ENCODE measurements around the gene NOXA1. TPM values are rescaled to one million over a fixed set of nuclear protein-coding genes. Genes with fewer than 3 reads are reported as not detected.

Gene NOXA1
- total and polyA plus RNA-seq, 9 of the 15 experiments (the other 6 are each of a cell fraction or from before 2014, with no cell fraction given), result 0.07 to 1.2 (median 0.20) TPM; not detected in 4

DNA sequence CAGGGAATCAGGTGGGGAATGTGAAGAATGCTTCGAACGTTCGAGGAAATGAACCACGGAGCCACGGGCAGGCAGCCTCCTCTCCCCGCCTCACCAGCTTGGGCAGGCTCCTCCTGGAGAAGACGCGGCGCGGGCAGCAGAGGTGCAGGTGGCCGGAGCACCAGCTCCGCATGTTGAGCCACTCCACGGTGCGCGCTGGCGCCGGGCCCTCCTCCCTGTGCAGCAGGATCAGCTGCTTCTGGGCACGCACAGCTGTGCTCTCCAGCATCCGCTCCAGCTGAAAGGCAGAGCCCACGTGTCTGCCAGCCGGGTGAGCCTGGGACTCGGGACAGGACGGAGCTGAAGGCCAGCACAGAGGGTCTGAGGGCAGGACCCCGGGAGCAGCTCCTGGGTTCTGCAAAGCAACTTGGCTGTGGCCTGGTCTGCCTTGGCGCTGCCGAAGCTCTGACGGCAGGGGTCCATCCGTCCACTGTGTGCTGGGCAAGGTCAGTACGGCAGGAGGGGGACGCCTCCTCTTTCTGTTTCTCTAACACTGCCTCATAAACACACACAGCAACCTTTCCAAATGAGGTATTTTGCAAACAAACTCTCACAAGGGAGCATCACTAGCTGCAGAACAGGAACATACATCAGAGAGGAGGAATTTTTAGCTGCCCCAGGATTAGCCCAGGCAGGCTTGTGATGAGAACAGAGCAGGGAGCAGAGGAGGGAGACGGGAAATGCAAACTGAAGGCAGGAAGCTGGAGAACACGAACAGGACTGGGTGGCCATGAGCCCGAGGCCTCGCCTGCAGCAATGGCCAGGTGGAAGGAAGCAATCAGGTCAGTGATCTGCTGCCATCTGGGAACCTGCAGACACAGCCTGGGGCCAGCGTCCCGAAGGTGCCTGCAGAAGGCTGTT is 56.0 kb downstream of the NOXA1 start:
- DNase-seq (ENCODE audit: extremely low read depth in 1 of 4, low spot score in 3 of 4), result no peak
- BruUV-seq (replicated peaks), result no TSS peak
- H3K9ac ChIP-seq (ENCODE audit: insufficient read depth in 1 of 2, low read depth in 2 of 2, low read length in 2 of 2), result peak overlapping the region in 1 of 2 experiments; percentile 36; a peak in 1 of 4 replicates
- ATAC-seq, result no peak
- CTCF ChIA-PET (ENCODE audit: low intra/inter-chr PET ratio), result no interaction called here
- no peaks in the 10 kb centered on the region for H4K20me1 ChIP-seq (replicated peaks; ENCODE audit: control insufficient read depth, insufficient read depth, low read length)
- FAIRE-seq, result no peak
- no peaks in the 10 kb centered on the region for H3K79me2 ChIP-seq (ENCODE audit: control insufficient read depth, insufficient read depth, low read length)
- no peak overlapping the region for H3K27ac ChIP-seq (ENCODE audit: extremely low read depth, low read depth, low read length)
- H2AFZ ChIP-seq (ENCODE audit: low read depth, low read length), result peak overlapping the region; percentile 42; the same call in 1 of the 2 replicates
- H3K4me2 ChIP-seq (ENCODE audit: insufficient read depth, low read length), result no peak overlapping the region
- H3K4me3 ChIP-seq, result no peak overlapping the region
- H3K9me3 ChIP-seq (replicated peaks; ENCODE audit: control insufficient read depth, insufficient read depth, low read depth, low read length), result peaks cover 8% of the 10 kb centered on the region
- no peaks in the 10 kb centered on the region for H3K36me3 ChIP-seq (ENCODE audit: control insufficient read depth, insufficient read depth, low read length)
- in situ Hi-C loops (cut with MboI), result no loop called here
- intact Hi-C loops (cut with micrococcal nuclease), result no loop called here
- H3K9me1 ChIP-seq (ENCODE audit: control insufficient read depth, insufficient read depth, low read length), result no peaks in the 10 kb centered on the region
- TF ChIP-seq, protein P1, sequence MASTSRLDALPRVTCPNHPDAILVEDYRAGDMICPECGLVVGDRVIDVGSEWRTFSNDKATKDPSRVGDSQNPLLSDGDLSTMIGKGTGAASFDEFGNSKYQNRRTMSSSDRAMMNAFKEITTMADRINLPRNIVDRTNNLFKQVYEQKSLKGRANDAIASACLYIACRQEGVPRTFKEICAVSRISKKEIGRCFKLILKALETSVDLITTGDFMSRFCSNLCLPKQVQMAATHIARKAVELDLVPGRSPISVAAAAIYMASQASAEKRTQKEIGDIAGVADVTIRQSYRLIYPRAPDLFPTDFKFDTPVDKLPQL (IDR thresholded peaks at IDR 0.05; ENCODE audit: extremely low read depth, insufficient read length), result no peak
- TF ChIP-seq SRSF1 (IDR thresholded peaks at IDR 0.05; ENCODE audit: low read depth, low read length) (no peak), POLR3A (IDR thresholded peaks at IDR 0.05; ENCODE audit: borderline replicate concordance, extremely low read depth, insufficient read depth, insufficient read length) (no peak), SREBF1 (IDR thresholded peaks at IDR 0.05; ENCODE audit: borderline replicate concordance, low read depth, low read length) (no peak), PPARD (CRISPR knock-in tag; IDR thresholded peaks at IDR 0.05) (no peak), RBM22 (IDR thresholded peaks at IDR 0.05; ENCODE audit: low read depth, low read length, poor library complexity, severe bottlenecking) (no peak), NFYB (IDR thresholded peaks at IDR 0.05; ENCODE audit: extremely low read depth, insufficient read length) (no peak), RFX1 (IDR thresholded peaks at IDR 0.05) (no peak), ZNF212 (CRISPR knock-in tag; IDR thresholded peaks at IDR 0.05) (no peak), DDX20 (tag; IDR thresholded peaks at IDR 0.05; ENCODE audit: low read depth) (no peak), L3MBTL2 (IDR thresholded peaks at IDR 0.05) (no peak), BMI1 (IDR thresholded peaks at IDR 0.05; ENCODE audit: low read length) (no peak), CBX1 (IDR thresholded peaks at IDR 0.05; ENCODE audit: low read depth) (no peak), LCOR (CRISPR knock-in tag; IDR thresholded peaks at IDR 0.05) (no peak), SIX5 (IDR thresholded peaks at IDR 0.05; ENCODE audit: borderline replicate concordance in 1 of 2, insufficient read depth in 1 of 2, low read depth in 1 of 2, low read length in 2 of 2) (no peak), WHSC1 (IDR thresholded peaks at IDR 0.05; ENCODE audit: low read length) (no peak), POLR2A (conservative IDR thresholded peaks at IDR 0.05) (no peak), FOXJ3 (CRISPR knock-in tag; IDR thresholded peaks at IDR 0.05) (no peak)
- TF ChIP-seq, protein P2, sequence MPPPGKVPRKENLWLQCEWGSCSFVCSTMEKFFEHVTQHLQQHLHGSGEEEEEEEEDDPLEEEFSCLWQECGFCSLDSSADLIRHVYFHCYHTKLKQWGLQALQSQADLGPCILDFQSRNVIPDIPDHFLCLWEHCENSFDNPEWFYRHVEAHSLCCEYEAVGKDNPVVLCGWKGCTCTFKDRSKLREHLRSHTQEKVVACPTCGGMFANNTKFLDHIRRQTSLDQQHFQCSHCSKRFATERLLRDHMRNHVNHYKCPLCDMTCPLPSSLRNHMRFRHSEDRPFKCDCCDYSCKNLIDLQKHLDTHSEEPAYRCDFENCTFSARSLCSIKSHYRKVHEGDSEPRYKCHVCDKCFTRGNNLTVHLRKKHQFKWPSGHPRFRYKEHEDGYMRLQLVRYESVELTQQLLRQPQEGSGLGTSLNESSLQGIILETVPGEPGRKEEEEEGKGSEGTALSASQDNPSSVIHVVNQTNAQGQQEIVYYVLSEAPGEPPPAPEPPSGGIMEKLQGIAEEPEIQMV (tag; conservative IDR thresholded peaks at IDR 0.05; ENCODE audit: low read depth), result no peak
- H3K27me3 ChIP-seq (ENCODE audit: control insufficient read depth in 2 of 2, insufficient read depth in 2 of 2, low read length in 2 of 2), result no peaks in the 10 kb centered on the region
- 64% methylated on average over 22 of the region's 36 CpGs for WGBS (ENCODE audit: insufficient coverage, low coverage, missing lambda C conversion rate)
- POLR2A ChIA-PET, result interaction anchor here (0.5 to 1.5 kb wide), 5 partner anchors 10 to 101 kb away, joined by 3 to 5 read pairs (median 4); no protein-coding TSS in a partner anchor
- H3K4me1 ChIP-seq (replicated peaks in 1 of 2; ENCODE audit: control insufficient read depth in 2 of 2, insufficient read depth in 2 of 2, low read length in 2 of 2), result peaks cover 11 to 56% of the 10 kb centered on the region in 2 experiments
